OCI-LY7 (cell line): ENCODE measurements around the gene RBL1.

Experiments used
- EZH2phosphoT487 ChIP-seq: fragments of 200-600 bp; sonication (generic); IDR thresholded peaks from 2 replicates; pipeline ENCODE4 v1.6.1; 2018; ENCODE audit warnings: low read depth, borderline replicate concordance, mild to moderate bottlenecking, mixed run types, antibody characterized with exemption, low read length, moderate library complexity, mixed read lengths
- TF ChIP-seq, protein P1 (sequence below): fragments of 200-600 bp; sonication (generic); conservative IDR thresholded peaks from 2 replicates; pipeline ENCODE4 v1.5.1; 2014; ENCODE audit warnings: mild to moderate bottlenecking, antibody characterized with exemption, low read length, moderate library complexity, mixed read lengths

DNA sequence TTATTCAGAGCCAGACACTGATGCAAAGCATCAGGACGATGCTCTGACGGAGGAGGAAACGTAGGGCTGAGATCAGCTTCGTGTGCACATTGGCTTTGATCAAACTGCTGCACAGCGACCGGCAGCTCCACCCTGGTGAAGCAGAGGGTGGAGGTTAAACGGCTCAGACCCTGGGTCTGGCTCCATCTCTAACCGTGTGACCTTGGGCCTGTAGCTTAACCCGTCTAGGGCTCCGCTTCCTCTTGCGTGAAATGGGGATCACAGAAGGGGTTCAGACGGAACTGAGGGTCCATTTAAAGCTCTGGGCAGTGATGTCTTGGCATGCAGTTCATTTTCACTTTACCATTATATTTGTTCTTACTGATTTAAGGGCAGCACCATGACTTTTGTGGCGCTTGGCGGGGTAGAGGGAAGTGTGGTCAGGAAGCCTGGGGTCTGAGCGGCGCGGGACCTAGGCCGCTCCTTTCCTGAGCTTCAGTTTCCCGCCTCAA, 644 bp downstream of the RBL1 start:
- no peak for TF ChIP-seq EZH2phosphoT487
- TF ChIP-seq, protein P1, sequence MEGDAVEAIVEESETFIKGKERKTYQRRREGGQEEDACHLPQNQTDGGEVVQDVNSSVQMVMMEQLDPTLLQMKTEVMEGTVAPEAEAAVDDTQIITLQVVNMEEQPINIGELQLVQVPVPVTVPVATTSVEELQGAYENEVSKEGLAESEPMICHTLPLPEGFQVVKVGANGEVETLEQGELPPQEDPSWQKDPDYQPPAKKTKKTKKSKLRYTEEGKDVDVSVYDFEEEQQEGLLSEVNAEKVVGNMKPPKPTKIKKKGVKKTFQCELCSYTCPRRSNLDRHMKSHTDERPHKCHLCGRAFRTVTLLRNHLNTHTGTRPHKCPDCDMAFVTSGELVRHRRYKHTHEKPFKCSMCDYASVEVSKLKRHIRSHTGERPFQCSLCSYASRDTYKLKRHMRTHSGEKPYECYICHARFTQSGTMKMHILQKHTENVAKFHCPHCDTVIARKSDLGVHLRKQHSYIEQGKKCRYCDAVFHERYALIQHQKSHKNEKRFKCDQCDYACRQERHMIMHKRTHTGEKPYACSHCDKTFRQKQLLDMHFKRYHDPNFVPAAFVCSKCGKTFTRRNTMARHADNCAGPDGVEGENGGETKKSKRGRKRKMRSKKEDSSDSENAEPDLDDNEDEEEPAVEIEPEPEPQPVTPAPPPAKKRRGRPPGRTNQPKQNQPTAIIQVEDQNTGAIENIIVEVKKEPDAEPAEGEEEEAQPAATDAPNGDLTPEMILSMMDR, result no peak
